HepG2 (cell line): ENCODE measurements around the gene SPNS2. TPM values are rescaled to one million over a fixed set of nuclear protein-coding genes. Genes with fewer than 3 reads are reported as not detected.
A peak's percentile ranks its signal among the peaks of the same experiment; 100 is the strongest.

ENCODE experiments used
- ATAC-seq: fragments of 200-7000 bp; cut with Tn5 transposase; 3 replicates; pipeline ENCODE4 v1.9.1; 2020; ENCODE audit warnings: mild to moderate bottlenecking, moderate library complexity
- BruUV-seq: library from RNA; stranded (reverse); fragments of 400-500 nt; replicated peaks from 2 replicates; lab custom pipeline; 2021; lab: Mats Ljungman, UMichigan
- CTCF ChIA-PET: fragments of 300-600 bp; formaldehyde crosslinking; extraction: SDS; loops from one replicate; lab custom pipeline; 2021; ENCODE audit warnings: low total read pairs, inconsistent platforms, low intra/inter-chr PET ratio; lab: Yijun Ruan, JAX
- POLR2A ChIA-PET: fragments of 350-600 bp; sonication (Branson Sonifier 250); formaldehyde crosslinking; loops from one replicate; lab custom pipeline; 2020; ENCODE audit warnings: antibody characterized with exemption, inconsistent platforms; lab: Yijun Ruan, JAX
- DNase-seq: peaks from one replicate; pipeline ENCODE4 v3.0.0-alpha.2; 2015; ENCODE audit warnings: low spot score
- FAIRE-seq: peaks from 3 replicates; lab custom pipeline; 2011; peaks lifted over from hg19 to GRCh38; lab: Jason Lieb, UNC
- H2AFZ ChIP-seq: one replicate; pipeline ENCODE4 v1.6.1; 2011; ENCODE audit warnings: low read length, inconsistent platforms
- H3K27ac ChIP-seq: fragments of 300-600 bp; 3 replicates; pipeline ENCODE4 v1.8.0; 2011; ENCODE audit warnings: mixed run types, mild to moderate bottlenecking, mixed read lengths, low read length, inconsistent platforms; ENCODE audit not compliant: insufficient read depth; ENCODE audit errors: extremely low read length
- H3K27me3 ChIP-seq, 2 experiments: fragments of 200-600 bp in 1 of 2; 2 replicates in 1 of 2; 3 replicates in 1 of 2; pipeline versions ENCODE4 v1.6.0 to v1.8.0; 2011; ENCODE audit warnings: low read length in 2 of 2, mild to moderate bottlenecking in 2 of 2, moderate library complexity in 2 of 2, inconsistent platforms in 1 of 2; ENCODE audit not compliant: insufficient read depth in 2 of 2, control insufficient read depth in 1 of 2
- H3K36me3 ChIP-seq, 2 experiments: fragments of 200-600 bp in 1 of 2; replicated peaks in 1 of 2; 2 replicates in 1 of 2; 3 replicates in 1 of 2; pipeline versions ENCODE4 v1.5.1 to v1.8.0; 2011; ENCODE audit warnings: low read length in 2 of 2, inconsistent platforms in 1 of 2; ENCODE audit not compliant: insufficient read depth in 2 of 2, control insufficient read depth in 1 of 2
- H3K4me1 ChIP-seq: 2 replicates; pipeline ENCODE4 v1.5.1; 2012; ENCODE audit warnings: low read length, inconsistent platforms; ENCODE audit not compliant: insufficient read depth
- H3K4me2 ChIP-seq: 2 replicates; pipeline ENCODE4 v1.6.0; 2011; ENCODE audit warnings: low read depth, low read length, inconsistent platforms
- H3K4me3 ChIP-seq, 3 experiments: fragments of 200-600 bp in 1 of 3; sonication (generic), shearing (Covaris generic) in 1 of 3; replicated peaks in 1 of 3; 2 replicates each; pipeline ENCODE4 v1.5.1; 2011 to 2016; ENCODE audit warnings: low read length in 3 of 3, inconsistent platforms in 2 of 3, low read depth in 2 of 3, mild to moderate bottlenecking in 2 of 3, control low read depth in 1 of 3, mixed read lengths in 1 of 3; ENCODE audit not compliant: insufficient read depth in 1 of 3
- H3K79me2 ChIP-seq: one replicate; pipeline ENCODE4 v1.6.1; 2011; ENCODE audit warnings: low read length, inconsistent platforms; ENCODE audit not compliant: insufficient read depth
- H3K9ac ChIP-seq: 2 replicates; pipeline ENCODE4 v1.6.0; 2011; ENCODE audit warnings: mild to moderate bottlenecking, low read depth, low read length, inconsistent platforms; ENCODE audit not compliant: insufficient read depth
- H3K9me3 ChIP-seq: 2 replicates; pipeline ENCODE4 v1.5.1; 2012; ENCODE audit warnings: mild to moderate bottlenecking, low read length
- H4K20me1 ChIP-seq: 2 replicates; pipeline ENCODE4 v1.6.0; 2011; ENCODE audit warnings: inconsistent platforms, mild to moderate bottlenecking, low read length, moderate library complexity; ENCODE audit not compliant: insufficient read depth
- AGO2 ChIP-seq: fragments of 200-400 bp; formaldehyde crosslinking; optimal IDR thresholded peaks from 2 replicates; pipeline ENCODE3; 2017; ENCODE audit warnings: mild to moderate bottlenecking, low read depth, low read length, moderate library complexity
- ATRX ChIP-seq: sonication (generic); formaldehyde crosslinking; IDR thresholded peaks from 2 replicates; pipeline ENCODE4 v1.4.0; 2020; ENCODE audit warnings: missing genetic modification reagents, borderline replicate concordance
- CBFB ChIP-seq: sonication (generic); formaldehyde crosslinking; IDR thresholded peaks from 2 replicates; pipeline ENCODE4 v1.4.0; 2020; ENCODE audit warnings: missing genetic modification reagents
- CBX5 ChIP-seq: sonication (generic); formaldehyde crosslinking; IDR thresholded peaks from 2 replicates; pipeline ENCODE4 v1.4.0; 2020; ENCODE audit warnings: missing genetic modification reagents, borderline replicate concordance
- GATAD1 ChIP-seq: IDR thresholded peaks from 2 replicates; pipeline ENCODE4 v1.6.1; 2016; ENCODE audit warnings: missing genetic modification reagents, missing compliant biosample characterization
- HDAC1 ChIP-seq: sonication (generic); formaldehyde crosslinking; IDR thresholded peaks from 2 replicates; pipeline ENCODE4 v1.5.1; 2020; ENCODE audit warnings: mild to moderate bottlenecking, missing genetic modification reagents
- IRX3 ChIP-seq: sonication (generic); formaldehyde crosslinking; IDR thresholded peaks from 2 replicates; pipeline ENCODE4 v1.8.1; 2023; ENCODE audit warnings: mild to moderate bottlenecking, low read depth, missing genetic modification reagents, borderline replicate concordance
- KLF15 ChIP-seq: sonication (generic); formaldehyde crosslinking; IDR thresholded peaks from 2 replicates; pipeline ENCODE4 v1.8.1; 2023; ENCODE audit warnings: borderline replicate concordance, mild to moderate bottlenecking, inconsistent platforms, missing genetic modification reagents, mixed read lengths
- NFIC ChIP-seq: IDR thresholded peaks from 2 replicates; pipeline ENCODE4 v1.6.1; 2012; ENCODE audit warnings: mild to moderate bottlenecking, low read length, inconsistent platforms
- RBM22 ChIP-seq: fragments of 200-400 bp; formaldehyde crosslinking; optimal IDR thresholded peaks from 2 replicates; pipeline ENCODE3; 2017; ENCODE audit warnings: mild to moderate bottlenecking, low read length, moderate library complexity
- ZFAT ChIP-seq: sonication (generic); formaldehyde crosslinking; conservative IDR thresholded peaks from 2 replicates; pipeline ENCODE4 v1.8.1; 2023; ENCODE audit warnings: missing genetic modification reagents, inconsistent platforms
- ZNF629 ChIP-seq: sonication (generic); formaldehyde crosslinking; conservative IDR thresholded peaks from 2 replicates; pipeline ENCODE4 v1.5.0; 2020; ENCODE audit warnings: missing genetic modification reagents
- ZNF781 ChIP-seq: sonication (generic); formaldehyde crosslinking; IDR thresholded peaks from 2 replicates; pipeline ENCODE4 v1.5.1; 2020; ENCODE audit warnings: borderline replicate concordance, mild to moderate bottlenecking, missing genetic modification reagents; ENCODE audit errors: not compliant biosample characterization
- WGBS: methylation state at CpG from one replicate; pipeline ENCODE4 v1.1.6; 2017; ENCODE audit warnings: low lambda C conversion rate; 5-methylcytosine and 5-hydroxymethylcytosine counted together
- in situ Hi-C: cut with HindIII; loops from 2 replicates; pipeline ENCODE4 v1.10.0; 2017; ENCODE audit warnings: low pct_unique_long_range_greater_than_20kb; ENCODE audit not compliant: extremely low pct_ligation_motif_present
- intact Hi-C: fragments of 100-400 bp; cut with micrococcal nuclease; formaldehyde crosslinking; loops from one replicate; pipeline ENCODE4 v1.10.0; 2022; ENCODE audit not compliant: unreplicated experiment
- polyA plus RNA-seq, 8 experiments: library from polyadenylated mRNA; depleted of rRNA in 3 of 8; stranded (reverse) in 7 of 8; unstranded in 1 of 8; fragments of >200 nt; fragmentation: Illumina TruSeq in 4 of 8; extraction: Trizol in 4 of 8; gene quantifications; 2 replicates each; pipeline versions ENCODE4 v1.2.1 to v1.2.3, GENCODE V29; 2011 to 2016; ENCODE audit warnings: low read depth in 4 of 8, missing spikeins in 1 of 8, mixed read lengths in 1 of 8; ENCODE audit not compliant: insufficient read depth in 1 of 8
- total RNA-seq, 5 experiments: library from RNA; depleted of rRNA; stranded (reverse); fragments of >200 nt; fragmentation: Illumina TruSeq; extraction: Trizol; gene quantifications; 2 replicates each; pipeline ENCODE4 v1.2.3, GENCODE V29; 2016; ENCODE audit warnings: low read depth in 1 of 5
- TF ChIP-seq, protein P1 (sequence below): sonication (generic); formaldehyde crosslinking; conservative IDR thresholded peaks from 2 replicates; pipeline ENCODE4 v1.4.0; 2020; ENCODE audit warnings: missing genetic modification reagents
- TF ChIP-seq, protein P2 (sequence below): sonication (generic); formaldehyde crosslinking; IDR thresholded peaks from 2 replicates; pipeline ENCODE4 v1.8.0; 2023; ENCODE audit warnings: mild to moderate bottlenecking, missing genetic modification reagents
- TF ChIP-seq, protein P3 (sequence below): sonication (generic); formaldehyde crosslinking; IDR thresholded peaks from 2 replicates; pipeline ENCODE4 v1.8.0; 2022; ENCODE audit warnings: mild to moderate bottlenecking, missing genetic modification reagents; ENCODE audit not compliant: insufficient replicate concordance
- TF ChIP-seq, protein P4 (sequence below), 2 experiments: sonication (generic) in 1 of 2; formaldehyde crosslinking in 1 of 2; IDR thresholded peaks; 2 replicates each; pipeline versions ENCODE4 v1.4.0 to v1.6.1; 2016 to 2020; ENCODE audit warnings: borderline replicate concordance in 1 of 2, low read depth in 1 of 2, mild to moderate bottlenecking in 1 of 2, missing genetic modification reagents in 1 of 2

Gene SPNS2
- total and polyA plus RNA-seq, 2 of the 13 experiments (the other 11 are each of a cell fraction or from before 2014, with no cell fraction given), result 0.01 TPM; not detected in 1

DNA sequence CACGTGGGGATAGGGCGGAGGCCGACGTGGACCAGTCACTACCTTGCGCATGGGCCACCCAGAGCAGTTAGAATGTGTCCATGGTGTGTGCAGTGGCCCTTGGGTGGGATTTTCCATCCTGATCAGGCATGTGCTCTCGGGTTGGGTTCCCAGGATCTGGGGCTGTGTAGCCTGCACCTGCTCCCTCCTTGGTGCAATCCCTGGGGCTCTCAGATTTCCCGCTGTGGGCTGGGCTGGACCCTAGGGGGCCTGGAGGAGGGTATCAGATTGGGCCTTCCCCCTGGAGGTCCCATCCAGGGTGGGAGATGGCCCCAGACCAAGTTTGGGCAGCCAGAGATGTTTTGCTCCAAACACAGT is 86.9 kb downstream of the SPNS2 start:
- BruUV-seq, result no TSS peak
- FAIRE-seq (no peak), ATAC-seq (no peak), DNase-seq (no peak)
- in situ Hi-C loops (no loop called here), intact Hi-C loops (no loop called here)
- Histone ChIP-seq H3K36me3 (no peaks in the 10 kb centered on the region), H3K4me3 (peak overlapping the region in 1 of 3 experiments; percentile 73; a peak in 1 of 6 replicates), H3K4me1 (peaks cover 44% of the 10 kb centered on the region), H2AFZ (no peak overlapping the region), H4K20me1 (no peaks in the 10 kb centered on the region), H3K4me2 (peak overlapping the region; percentile 88), H3K79me2 (no peaks in the 10 kb centered on the region), H3K9ac (no peak overlapping the region), H3K9me3 (no peaks in the 10 kb centered on the region), H3K27me3 (peaks cover 0 to 43% of the 10 kb centered on the region in 2 experiments; a peak in 4 of 5 replicates), H3K27ac (no peak overlapping the region)
- ChIA-PET CTCF (no interaction called here), POLR2A (interaction anchor here (1.0 kb wide), 1 partner anchor 19 kb away, joined by 3 read pairs; no protein-coding TSS in a partner anchor)
- 31% methylated on average over 5 of the region's 7 CpGs for WGBS
- TF ChIP-seq ZNF629 (no peak), HDAC1 (CRISPR knock-in tag) (no peak), ATRX (CRISPR knock-in tag) (no peak), KLF15 (no peak), ZNF781 (CRISPR knock-in tag) (no peak), RBM22 (no peak), CBFB (CRISPR knock-in tag) (no peak), AGO2 (no peak), ZFAT (CRISPR knock-in tag) (no peak), NFIC (no peak), CBX5 (CRISPR knock-in tag) (no peak), IRX3 (CRISPR knock-in tag) (no peak), GATAD1 (CRISPR knock-in tag) (no peak)
- TF ChIP-seq, protein P1, sequence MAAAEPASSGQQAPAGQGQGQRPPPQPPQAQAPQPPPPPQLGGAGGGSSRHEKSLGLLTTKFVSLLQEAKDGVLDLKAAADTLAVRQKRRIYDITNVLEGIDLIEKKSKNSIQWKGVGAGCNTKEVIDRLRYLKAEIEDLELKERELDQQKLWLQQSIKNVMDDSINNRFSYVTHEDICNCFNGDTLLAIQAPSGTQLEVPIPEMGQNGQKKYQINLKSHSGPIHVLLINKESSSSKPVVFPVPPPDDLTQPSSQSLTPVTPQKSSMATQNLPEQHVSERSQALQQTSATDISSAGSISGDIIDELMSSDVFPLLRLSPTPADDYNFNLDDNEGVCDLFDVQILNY (CRISPR knock-in tag), result no peak
- TF ChIP-seq, protein P2, sequence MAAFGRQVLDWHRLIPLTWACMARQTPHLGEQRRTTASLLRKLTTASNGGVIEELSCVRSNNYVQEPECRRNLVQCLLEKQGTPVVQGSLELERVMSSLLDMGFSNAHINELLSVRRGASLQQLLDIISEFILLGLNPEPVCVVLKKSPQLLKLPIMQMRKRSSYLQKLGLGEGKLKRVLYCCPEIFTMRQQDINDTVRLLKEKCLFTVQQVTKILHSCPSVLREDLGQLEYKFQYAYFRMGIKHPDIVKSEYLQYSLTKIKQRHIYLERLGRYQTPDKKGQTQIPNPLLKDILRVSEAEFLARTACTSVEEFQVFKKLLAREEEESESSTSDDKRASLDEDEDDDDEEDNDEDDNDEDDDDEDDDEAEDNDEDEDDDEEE (CRISPR knock-in tag), result no peak
- TF ChIP-seq, protein P3, sequence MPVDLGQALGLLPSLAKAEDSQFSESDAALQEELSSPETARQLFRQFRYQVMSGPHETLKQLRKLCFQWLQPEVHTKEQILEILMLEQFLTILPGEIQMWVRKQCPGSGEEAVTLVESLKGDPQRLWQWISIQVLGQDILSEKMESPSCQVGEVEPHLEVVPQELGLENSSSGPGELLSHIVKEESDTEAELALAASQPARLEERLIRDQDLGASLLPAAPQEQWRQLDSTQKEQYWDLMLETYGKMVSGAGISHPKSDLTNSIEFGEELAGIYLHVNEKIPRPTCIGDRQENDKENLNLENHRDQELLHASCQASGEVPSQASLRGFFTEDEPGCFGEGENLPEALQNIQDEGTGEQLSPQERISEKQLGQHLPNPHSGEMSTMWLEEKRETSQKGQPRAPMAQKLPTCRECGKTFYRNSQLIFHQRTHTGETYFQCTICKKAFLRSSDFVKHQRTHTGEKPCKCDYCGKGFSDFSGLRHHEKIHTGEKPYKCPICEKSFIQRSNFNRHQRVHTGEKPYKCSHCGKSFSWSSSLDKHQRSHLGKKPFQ (CRISPR knock-in tag), result no peak
- TF ChIP-seq, protein P4, sequence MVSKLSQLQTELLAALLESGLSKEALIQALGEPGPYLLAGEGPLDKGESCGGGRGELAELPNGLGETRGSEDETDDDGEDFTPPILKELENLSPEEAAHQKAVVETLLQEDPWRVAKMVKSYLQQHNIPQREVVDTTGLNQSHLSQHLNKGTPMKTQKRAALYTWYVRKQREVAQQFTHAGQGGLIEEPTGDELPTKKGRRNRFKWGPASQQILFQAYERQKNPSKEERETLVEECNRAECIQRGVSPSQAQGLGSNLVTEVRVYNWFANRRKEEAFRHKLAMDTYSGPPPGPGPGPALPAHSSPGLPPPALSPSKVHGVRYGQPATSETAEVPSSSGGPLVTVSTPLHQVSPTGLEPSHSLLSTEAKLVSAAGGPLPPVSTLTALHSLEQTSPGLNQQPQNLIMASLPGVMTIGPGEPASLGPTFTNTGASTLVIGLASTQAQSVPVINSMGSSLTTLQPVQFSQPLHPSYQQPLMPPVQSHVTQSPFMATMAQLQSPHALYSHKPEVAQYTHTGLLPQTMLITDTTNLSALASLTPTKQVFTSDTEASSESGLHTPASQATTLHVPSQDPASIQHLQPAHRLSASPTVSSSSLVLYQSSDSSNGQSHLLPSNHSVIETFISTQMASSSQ (IDR thresholded peaks at IDR 0.05; ENCODE audit: low read depth), result no peak; the same call in 1 of the 2 replicates
- TF ChIP-seq, protein P4 (CRISPR knock-in tag; IDR thresholded peaks at IDR 0.05; ENCODE audit: borderline replicate concordance), result no peak
